H9 (cell line): ENCODE data around the gene MOV10L1. TPM values are rescaled to one million over a fixed set of nuclear protein-coding genes. Genes with fewer than 3 reads are reported as not detected.

Experiments used
- DNase-seq: peaks from one replicate; pipeline ENCODE4 v3.0.0-alpha.2; 2017
- H2AFZ ChIP-seq: one replicate; pipeline ENCODE4 v1.6.1; 2013; ENCODE audit warnings: mild to moderate bottlenecking, low read length, control low read depth, moderate library complexity
- H2AK5ac ChIP-seq: 2 replicates; pipeline ENCODE4 v1.6.1; 2013; ENCODE audit warnings: low read length, control low read depth, mixed read lengths; ENCODE audit not compliant: insufficient read length
- H2BK120ac ChIP-seq: one replicate; pipeline ENCODE4 v1.6.1; 2013; ENCODE audit warnings: low read depth, mild to moderate bottlenecking, low read length, control low read depth, inconsistent platforms; ENCODE audit not compliant: poor library complexity, severe bottlenecking
- H2BK12ac ChIP-seq: 2 replicates; pipeline ENCODE4 v1.6.1; 2013; ENCODE audit warnings: low read length, control low read depth, mixed read lengths, low read depth; ENCODE audit not compliant: insufficient read length
- H2BK15ac ChIP-seq: 2 replicates; pipeline ENCODE4 v1.6.1; 2013; ENCODE audit warnings: low read depth, low read length, control low read depth
- H2BK20ac ChIP-seq: one replicate; pipeline ENCODE4 v1.6.1; 2013; ENCODE audit warnings: low read depth, mild to moderate bottlenecking, low read length, control low read depth, inconsistent platforms; ENCODE audit not compliant: poor library complexity, severe bottlenecking
- H2BK5ac ChIP-seq: 2 replicates; pipeline ENCODE4 v1.6.1; 2013; ENCODE audit warnings: low read length, control low read depth, mixed read lengths; ENCODE audit not compliant: insufficient read length
- H3K14ac ChIP-seq: 2 replicates; pipeline ENCODE4 v1.6.1; 2013; ENCODE audit warnings: low read length, control low read depth; ENCODE audit not compliant: insufficient read depth
- H3K18ac ChIP-seq: 2 replicates; pipeline ENCODE4 v1.6.1; 2013; ENCODE audit warnings: low read depth, mild to moderate bottlenecking, mixed read lengths, low read length, control low read depth; ENCODE audit not compliant: insufficient read length
- H3K23ac ChIP-seq: 2 replicates; pipeline ENCODE4 v1.6.1; 2013; ENCODE audit warnings: low read length, control low read depth, mixed read lengths, low read depth; ENCODE audit not compliant: insufficient read length
- H3K23me2 ChIP-seq: 2 replicates; pipeline ENCODE4 v1.6.1; 2013; ENCODE audit warnings: low read depth, mild to moderate bottlenecking, mixed read lengths, low read length, control low read depth; ENCODE audit not compliant: insufficient read length, poor library complexity, severe bottlenecking
- H3K27ac ChIP-seq: 2 replicates; pipeline ENCODE4 v1.5.1; 2013; ENCODE audit warnings: low read length, control low read depth, mixed read lengths, low read depth; ENCODE audit not compliant: insufficient read length
- H3K27me3 ChIP-seq: 2 replicates; pipeline ENCODE4 v1.6.1; 2013; ENCODE audit warnings: low read length, control low read depth, inconsistent platforms; ENCODE audit not compliant: insufficient read depth
- H3K4ac ChIP-seq: 2 replicates; pipeline ENCODE4 v1.6.1; 2013; ENCODE audit warnings: low read depth, mild to moderate bottlenecking, control low read depth, inconsistent platforms, low read length, moderate library complexity
- H3K4me1 ChIP-seq: 2 replicates; pipeline ENCODE4 v1.6.1; 2013; ENCODE audit warnings: low read length, control low read depth, inconsistent platforms; ENCODE audit not compliant: insufficient read depth
- H3K4me2 ChIP-seq: 2 replicates; pipeline ENCODE4 v1.6.1; 2013; ENCODE audit warnings: low read length, control low read depth, mixed read lengths; ENCODE audit not compliant: insufficient read length, insufficient read depth
- H3K56ac ChIP-seq: 2 replicates; pipeline ENCODE4 v1.6.1; 2013; ENCODE audit warnings: low read depth, mild to moderate bottlenecking, mixed read lengths, low read length, control low read depth; ENCODE audit not compliant: insufficient read length
- H3K79me1 ChIP-seq: 2 replicates; pipeline ENCODE4 v1.6.1; 2013; ENCODE audit warnings: low read depth, mild to moderate bottlenecking, moderate library complexity, low read length, control low read depth, inconsistent platforms; ENCODE audit not compliant: insufficient read depth, poor library complexity, severe bottlenecking
- H3K79me2 ChIP-seq: 2 replicates; pipeline ENCODE4 v1.6.1; 2013; ENCODE audit warnings: low read length, control low read depth, inconsistent platforms; ENCODE audit not compliant: insufficient read depth
- H3K9ac ChIP-seq: 2 replicates; pipeline ENCODE4 v1.6.1; 2013; ENCODE audit warnings: low read length, control low read depth, mixed read lengths; ENCODE audit not compliant: insufficient read length; ENCODE audit errors: extremely low read depth
- H3K9me3 ChIP-seq: one replicate; pipeline ENCODE4 v1.6.1; 2013; ENCODE audit warnings: low read depth, low read length, inconsistent platforms; ENCODE audit not compliant: control insufficient read depth
- H3T11ph ChIP-seq: one replicate; pipeline ENCODE4 v1.6.1; 2013; ENCODE audit warnings: mild to moderate bottlenecking, low read length, control low read depth, inconsistent platforms
- H4K20me1 ChIP-seq: one replicate; pipeline ENCODE4 v1.6.1; 2013; ENCODE audit not compliant: control insufficient read depth, insufficient read length, insufficient read depth
- H4K5ac ChIP-seq: 2 replicates; pipeline ENCODE4 v1.6.1; 2013; ENCODE audit warnings: low read depth, mild to moderate bottlenecking, mixed read lengths, low read length, control low read depth; ENCODE audit not compliant: insufficient read length
- H4K8ac ChIP-seq: replicated peaks from 2 replicates; pipeline ENCODE4 v1.6.1; 2013; ENCODE audit warnings: low read length, control low read depth, mixed read lengths, low read depth; ENCODE audit not compliant: insufficient read length
- H4K91ac ChIP-seq: 2 replicates; pipeline ENCODE4 v1.6.1; 2013; ENCODE audit warnings: low read depth, mild to moderate bottlenecking, moderate library complexity, mixed read lengths, low read length, control low read depth; ENCODE audit not compliant: insufficient read length
- H3K27ac Mint-ChIP-seq, 3 experiments: 2 replicates in 2 of 3; 3 replicates in 1 of 3; pipeline ENCODE4 v1.8.0; 2020 to 2021; ENCODE audit warnings: mixed read lengths in 3 of 3, mild to moderate bottlenecking in 1 of 3, moderate library complexity in 1 of 3
- H3K27me3 Mint-ChIP-seq: 2 replicates; pipeline ENCODE4 v1.8.0; 2021; ENCODE audit warnings: low read depth, mild to moderate bottlenecking, moderate library complexity, mixed read lengths
- H3K36me3 Mint-ChIP-seq, 3 experiments: 2 replicates in 2 of 3; 3 replicates in 1 of 3; pipeline ENCODE4 v1.8.0; 2020 to 2021; ENCODE audit warnings: low read depth in 3 of 3, mixed read lengths in 3 of 3; ENCODE audit not compliant: insufficient read depth in 1 of 3
- H3K4me1 Mint-ChIP-seq, 2 experiments: 2 replicates each; pipeline ENCODE4 v1.8.0; 2020; ENCODE audit warnings: mixed read lengths in 2 of 2
- H3K4me3 Mint-ChIP-seq, 2 experiments: 2 replicates in 1 of 2; 3 replicates in 1 of 2; pipeline ENCODE4 v1.8.0; 2020 to 2021; ENCODE audit warnings: mild to moderate bottlenecking in 2 of 2, mixed read lengths in 2 of 2, moderate library complexity in 1 of 2
- H3K9me3 Mint-ChIP-seq, 2 experiments: 2 replicates in 1 of 2; 3 replicates in 1 of 2; pipeline ENCODE4 v1.8.0; 2020; ENCODE audit warnings: mild to moderate bottlenecking in 2 of 2, mixed read lengths in 2 of 2, moderate library complexity in 1 of 2
- CTCF ChIP-seq: fragments of 200-600 bp; sonication (generic); conservative IDR thresholded peaks from 3 replicates; pipeline ENCODE4 v1.8.0; 2021; ENCODE audit warnings: antibody characterized with exemption, mild to moderate bottlenecking
- WGBS: extraction: QIAGEN DNeasy Blood & Tissue Kit; methylation state at CpG from one replicate; pipeline ENCODE4 v1.1.7; 2013; ENCODE audit warnings: missing lambda C conversion rate, low lambda C conversion rate, mixed read lengths; ENCODE audit not compliant: insufficient read length; ENCODE audit errors: extremely low coverage; 5-methylcytosine and 5-hydroxymethylcytosine counted together
- total RNA-seq: library from RNA; stranded (reverse); gene quantifications from 2 replicates; pipeline ENCODE4 v1.2.1, GENCODE V29; 2021

Gene MOV10L1
- total RNA-seq, 1 experiment from 2014 or later: not detected

- no peaks in the 10 kb centered on the region; the same call in 1 of the 2 replicates for H3K79me2 ChIP-seq
- no peak overlapping the region for H4K91ac ChIP-seq
- H2AK5ac ChIP-seq: no peak overlapping the region
- H3T11ph ChIP-seq: no peak overlapping the region
- H3K4me1 Mint-ChIP-seq: peaks cover 8 to 12% of the 10 kb centered on the region in 2 experiments
- peaks cover 26 to 60% (median 56%) of the 10 kb centered on the region in 3 experiments for H3K36me3 Mint-ChIP-seq
- WGBS: no CpG with 5 or more reads among the region's 10 CpGs
- no peaks in the 10 kb centered on the region for H3K27me3 ChIP-seq
- H3K9me3 Mint-ChIP-seq: peaks cover 5 to 6% of the 10 kb centered on the region in 2 experiments; a peak in 3 of 5 replicates
- peak; percentile 84 for DNase-seq
- no peak overlapping the region for H3K4ac ChIP-seq
- no peak overlapping the region for H3K56ac ChIP-seq
- H4K5ac ChIP-seq: no peak overlapping the region
- no peaks in the 10 kb centered on the region for H3K27me3 Mint-ChIP-seq
- no peak overlapping the region for H3K27ac ChIP-seq
- no peak overlapping the region for H4K8ac ChIP-seq
- no peaks in the 10 kb centered on the region for H3K79me1 ChIP-seq
- H3K4me2 ChIP-seq: no peak overlapping the region
- H2BK120ac ChIP-seq: no peak overlapping the region
- H3K23ac ChIP-seq: no peak overlapping the region
- no peak overlapping the region for H3K9ac ChIP-seq
- no peak overlapping the region for H2BK12ac ChIP-seq
- no peak overlapping the region for H2BK5ac ChIP-seq
- TF ChIP-seq CTCF: peak; percentile 71
- peaks cover 3% of the 10 kb centered on the region for H3K23me2 ChIP-seq
- H3K9me3 ChIP-seq: no peaks in the 10 kb centered on the region
- H4K20me1 ChIP-seq: peaks cover 3% of the 10 kb centered on the region
- no peaks in the 10 kb centered on the region for H3K4me1 ChIP-seq
- H3K18ac ChIP-seq: no peak overlapping the region
- H2BK15ac ChIP-seq: no peak overlapping the region
- H3K14ac ChIP-seq: no peak overlapping the region
- H3K27ac Mint-ChIP-seq: peak overlapping the region in 2 of 3 experiments; percentile 40 to 59; a peak in 1 of 7 replicates
- H2BK20ac ChIP-seq: no peak overlapping the region
- no peak overlapping the region for H2AFZ ChIP-seq
- no peak overlapping the region for H3K4me3 Mint-ChIP-seq
Observed at GRCh38 chr22:50206599-50206998, 116.8 kb downstream of the MOV10L1 start.
